IPS-20b (cell line): ENCODE data around the gene ZNF823.

Source experiments
- H3K27ac ChIP-seq: one replicate; pipeline ENCODE4 v1.5.1; 2013; ENCODE audit warnings: low read length
- H3K27me3 ChIP-seq: 2 replicates; pipeline ENCODE4 v1.6.1; 2013; ENCODE audit warnings: mild to moderate bottlenecking, low read length, inconsistent platforms; ENCODE audit not compliant: insufficient read depth
- H3K36me3 ChIP-seq: 2 replicates; pipeline ENCODE4 v1.6.1; 2013; ENCODE audit warnings: low read depth, mild to moderate bottlenecking, inconsistent platforms, low read length, moderate library complexity; ENCODE audit not compliant: insufficient read depth
- H3K4me1 ChIP-seq: 2 replicates; pipeline ENCODE4 v1.6.1; 2013; ENCODE audit warnings: mild to moderate bottlenecking, control low read depth, inconsistent platforms, low read length, moderate library complexity; ENCODE audit not compliant: insufficient read depth
- H3K4me3 ChIP-seq: 2 replicates; pipeline ENCODE4 v1.5.1; 2013; ENCODE audit warnings: mild to moderate bottlenecking, low read length, inconsistent platforms
- H3K9ac ChIP-seq: 2 replicates; pipeline ENCODE4 v1.6.1; 2013; ENCODE audit warnings: low read depth, mild to moderate bottlenecking, inconsistent platforms, low read length, moderate library complexity
- H3K9me3 ChIP-seq: 2 replicates; pipeline ENCODE4 v1.6.1; 2013; ENCODE audit warnings: mild to moderate bottlenecking, low read depth, low read length, inconsistent platforms; ENCODE audit not compliant: insufficient read depth

Gene ZNF823

GRCh38 chr19:11766597-11767591 is 28.1 kb upstream of the ZNF823 start, which contains the start of gene ZNF441:
Gene ZNF441, plus strand, starts transcription at chr19:11767000. Its CDS starts 194 bp downstream, at chr19:11767194.
- no peaks in the 10 kb centered on the region for H3K36me3 ChIP-seq

DNA sequence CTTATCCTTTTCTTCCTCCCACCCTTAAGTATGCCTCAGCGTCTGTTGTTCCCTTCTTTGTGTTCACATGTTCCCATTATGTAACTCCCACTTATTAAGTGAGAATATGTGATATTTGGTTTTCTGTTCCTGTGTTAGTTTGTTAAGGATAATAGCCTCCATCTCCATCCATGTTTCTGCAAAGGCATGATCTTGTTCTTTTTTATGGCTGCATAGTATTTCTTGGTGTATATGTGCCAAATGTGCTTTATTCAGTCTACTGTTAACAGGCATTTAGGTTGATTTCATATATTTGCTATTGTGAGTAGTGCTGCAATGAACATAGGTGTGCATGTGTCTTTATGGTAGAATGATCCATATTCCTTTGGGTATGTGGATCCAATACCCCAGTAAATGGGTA is 24.9 kb upstream of the ZNF823 start:
- H3K4me1 ChIP-seq = no peaks in the 10 kb centered on the region
- H3K27me3 ChIP-seq = peaks cover 17% of the 10 kb centered on the region
- peaks cover 3% of the 10 kb centered on the region; the same call in 1 of the 2 replicates for H3K9me3 ChIP-seq
- no peak overlapping the region for H3K4me3 ChIP-seq
- no peaks in the 10 kb centered on the region for H3K36me3 ChIP-seq
- H3K27ac ChIP-seq = no peak overlapping the region
- no peak overlapping the region for H3K9ac ChIP-seq

More at GRCh38 chr19:11766597-11767591, 28.1 kb upstream of the ZNF823 start, which contains the start of gene ZNF441:
- Histone ChIP-seq H3K27ac (no peak within 1 kb of the TSS), H3K4me1 (no peaks in the 10 kb centered on the region), H3K27me3 (peaks cover 25% of the 10 kb centered on the region), H3K4me3 (peak within 1 kb of the TSS; percentile 74), H3K9me3 (peaks cover 7% of the 10 kb centered on the region), H3K9ac (peak within 1 kb of the TSS; percentile 46; the same call in 1 of the 2 replicates)

- H3K9ac ChIP-seq = no peak overlapping the region
- H3K36me3 ChIP-seq = no peaks in the 10 kb centered on the region
- peaks cover 12% of the 10 kb centered on the region for H3K27me3 ChIP-seq
- no peaks in the 10 kb centered on the region for H3K4me1 ChIP-seq
- no peak overlapping the region for H3K4me3 ChIP-seq
- H3K9me3 ChIP-seq = peaks cover 3% of the 10 kb centered on the region; the same call in 1 of the 2 replicates
- H3K27ac ChIP-seq = no peak overlapping the region
Observed at GRCh38 chr19:11763117-11763516, 24.4 kb upstream of the ZNF823 start.

- no peaks in the 10 kb centered on the region; the same call in 1 of the 2 replicates for H3K27me3 ChIP-seq
- H3K9ac ChIP-seq = no peak overlapping the region
- H3K9me3 ChIP-seq = peaks cover 25% of the 10 kb centered on the region; the same call in 1 of the 2 replicates
- H3K36me3 ChIP-seq = no peaks in the 10 kb centered on the region
- no peak overlapping the region for H3K4me3 ChIP-seq
- H3K4me1 ChIP-seq = no peaks in the 10 kb centered on the region
- H3K27ac ChIP-seq = no peak overlapping the region
Observed at GRCh38 chr19:11759805-11760204, 21.1 kb upstream of the ZNF823 start.

DNA sequence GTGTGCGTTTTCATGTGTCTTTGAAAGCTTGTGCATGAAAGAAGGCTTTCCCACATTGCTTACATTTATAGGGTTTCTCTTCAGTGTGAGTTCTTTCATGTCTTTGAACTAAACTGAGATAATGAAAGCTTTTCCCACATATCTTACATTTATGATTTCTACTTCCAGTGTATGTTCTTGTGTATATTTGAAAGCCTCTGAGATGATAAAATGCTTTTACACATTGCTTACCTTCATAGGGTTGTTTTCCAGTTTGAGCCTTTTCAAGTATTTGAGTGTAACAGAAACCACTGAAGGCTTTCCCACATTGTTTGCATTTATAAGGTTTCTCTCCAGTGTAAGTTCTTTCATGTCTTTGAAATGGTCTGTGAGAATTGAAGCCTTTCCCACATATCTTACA is 18.2 kb upstream of the ZNF823 start:
- no peak overlapping the region for H3K9ac ChIP-seq
- H3K4me3 ChIP-seq = no peak overlapping the region
- H3K27ac ChIP-seq = no peak overlapping the region
- peaks cover 46% of the 10 kb centered on the region for H3K9me3 ChIP-seq
- H3K27me3 ChIP-seq = no peaks in the 10 kb centered on the region
- H3K4me1 ChIP-seq = no peaks in the 10 kb centered on the region
- no peaks in the 10 kb centered on the region for H3K36me3 ChIP-seq

- Histone ChIP-seq H3K4me1 (no peaks in the 10 kb centered on the region), H3K9ac (no peak overlapping the region), H3K27me3 (no peaks in the 10 kb centered on the region), H3K9me3 (peaks cover 55% of the 10 kb centered on the region), H3K27ac (no peak overlapping the region), H3K36me3 (no peaks in the 10 kb centered on the region), H3K4me3 (no peak overlapping the region)
Observed at GRCh38 chr19:11754663-11755062, 15.9 kb upstream of the ZNF823 start.

- Histone ChIP-seq H3K27me3 (no peaks in the 10 kb centered on the region), H3K27ac (no peak overlapping the region), H3K36me3 (no peaks in the 10 kb centered on the region), H3K9ac (no peak overlapping the region), H3K9me3 (peaks cover 63% of the 10 kb centered on the region), H3K4me3 (no peak overlapping the region), H3K4me1 (no peaks in the 10 kb centered on the region)
Observed at GRCh38 chr19:11752244-11752736, 13.5 kb upstream of the ZNF823 start.

GRCh38 chr19:11749751-11750150 is 11.0 kb upstream of the ZNF823 start:
- H3K9ac ChIP-seq = no peak overlapping the region
- H3K4me1 ChIP-seq = no peaks in the 10 kb centered on the region
- no peaks in the 10 kb centered on the region for H3K27me3 ChIP-seq
- H3K27ac ChIP-seq = no peak overlapping the region
- H3K4me3 ChIP-seq = no peak overlapping the region
- no peaks in the 10 kb centered on the region for H3K36me3 ChIP-seq
- peaks cover 44% of the 10 kb centered on the region for H3K9me3 ChIP-seq

- Histone ChIP-seq H3K27me3 (no peaks in the 10 kb centered on the region), H3K9ac (no peak overlapping the region), H3K27ac (no peak overlapping the region), H3K36me3 (no peaks in the 10 kb centered on the region), H3K4me3 (no peak overlapping the region), H3K9me3 (peaks cover 26% of the 10 kb centered on the region), H3K4me1 (no peaks in the 10 kb centered on the region)
Observed at GRCh38 chr19:11747277-11747676, 8.5 kb upstream of the ZNF823 start.

DNA sequence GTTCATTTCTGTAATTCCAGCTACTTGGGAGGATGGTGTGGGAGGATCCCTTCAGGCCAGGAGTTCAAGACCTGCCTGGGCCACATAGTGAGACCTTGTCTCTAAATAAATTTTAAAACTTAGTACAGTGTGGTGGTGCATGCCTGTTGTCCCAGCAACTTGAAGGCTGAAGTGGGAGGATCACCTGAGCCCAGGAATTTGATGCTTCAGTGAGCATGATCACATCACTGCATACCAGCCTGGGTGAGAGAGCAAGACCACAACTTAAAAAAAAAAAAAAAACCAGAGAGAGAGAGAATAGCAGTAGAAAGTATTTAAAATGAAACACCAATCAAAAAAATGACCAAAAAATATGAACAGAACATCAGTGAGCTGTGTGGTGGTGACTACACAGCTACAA is 7.1 kb upstream of the ZNF823 start:
- no peak overlapping the region for H3K4me3 ChIP-seq
- peaks cover 19% of the 10 kb centered on the region for H3K9me3 ChIP-seq
- no peaks in the 10 kb centered on the region for H3K36me3 ChIP-seq
- H3K9ac ChIP-seq = no peak overlapping the region
- H3K27me3 ChIP-seq = peaks cover 12% of the 10 kb centered on the region; the same call in 1 of the 2 replicates
- no peak overlapping the region for H3K27ac ChIP-seq
- H3K4me1 ChIP-seq = no peaks in the 10 kb centered on the region

DNA sequence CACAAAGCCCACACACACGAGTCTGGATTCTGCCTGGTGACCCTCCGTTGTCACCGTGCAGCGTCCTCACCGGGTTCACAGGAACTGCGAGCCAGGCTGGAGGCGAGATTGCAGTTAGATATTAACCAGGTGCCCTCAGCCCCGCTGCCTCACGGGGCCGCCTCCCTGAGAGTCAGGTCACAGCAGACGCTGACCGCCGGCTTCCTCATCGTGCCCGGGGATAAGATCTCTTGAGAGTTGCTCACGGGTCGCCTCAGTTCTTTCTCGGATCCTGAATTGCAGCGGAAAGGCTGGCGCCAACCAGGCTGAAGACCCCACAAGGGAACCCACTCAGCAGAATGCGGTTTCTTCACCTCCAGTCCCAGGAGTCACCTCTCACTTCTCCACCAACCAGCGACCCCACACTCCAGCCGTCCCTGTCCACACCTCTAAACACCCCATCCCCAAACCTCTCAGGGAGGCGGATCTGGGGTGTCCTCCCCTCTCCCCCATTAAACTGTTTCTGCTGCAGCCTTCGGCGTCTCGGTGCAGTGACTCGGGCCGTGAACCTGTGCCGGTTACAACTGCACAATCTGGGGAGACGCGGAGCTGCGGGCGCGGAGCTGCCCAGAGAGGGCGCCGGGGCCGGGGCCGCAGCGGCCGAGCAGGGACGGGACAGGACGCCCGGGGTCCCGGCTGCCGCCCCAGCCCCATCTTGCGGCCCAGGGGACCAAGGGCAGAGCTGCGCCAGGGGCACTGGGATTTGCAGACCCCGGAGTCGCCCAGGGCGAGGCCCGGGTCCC is 591 bp downstream of the ZNF823 start:
- Histone ChIP-seq H3K36me3 (no peaks in the 10 kb centered on the region), H3K9ac (peak overlapping the region; percentile 75), H3K4me3 (peak overlapping the region; percentile 70), H3K27ac (no peak overlapping the region), H3K9me3 (no peaks in the 10 kb centered on the region), H3K4me1 (peaks cover 3% of the 10 kb centered on the region; the same call in 1 of the 2 replicates), H3K27me3 (peaks cover 32% of the 10 kb centered on the region)
